ENCODE data around the gene SLA2. TPM values are rescaled to one million over a fixed set of nuclear protein-coding genes. Genes with fewer than 3 reads are reported as not detected.
A peak's percentile ranks its signal among the peaks of the same experiment; 100 is the strongest.

SLA2 gene
- total RNA-seq, 2 donors from 2014 or later, result 0.37 to 0.39 TPM

DNA sequence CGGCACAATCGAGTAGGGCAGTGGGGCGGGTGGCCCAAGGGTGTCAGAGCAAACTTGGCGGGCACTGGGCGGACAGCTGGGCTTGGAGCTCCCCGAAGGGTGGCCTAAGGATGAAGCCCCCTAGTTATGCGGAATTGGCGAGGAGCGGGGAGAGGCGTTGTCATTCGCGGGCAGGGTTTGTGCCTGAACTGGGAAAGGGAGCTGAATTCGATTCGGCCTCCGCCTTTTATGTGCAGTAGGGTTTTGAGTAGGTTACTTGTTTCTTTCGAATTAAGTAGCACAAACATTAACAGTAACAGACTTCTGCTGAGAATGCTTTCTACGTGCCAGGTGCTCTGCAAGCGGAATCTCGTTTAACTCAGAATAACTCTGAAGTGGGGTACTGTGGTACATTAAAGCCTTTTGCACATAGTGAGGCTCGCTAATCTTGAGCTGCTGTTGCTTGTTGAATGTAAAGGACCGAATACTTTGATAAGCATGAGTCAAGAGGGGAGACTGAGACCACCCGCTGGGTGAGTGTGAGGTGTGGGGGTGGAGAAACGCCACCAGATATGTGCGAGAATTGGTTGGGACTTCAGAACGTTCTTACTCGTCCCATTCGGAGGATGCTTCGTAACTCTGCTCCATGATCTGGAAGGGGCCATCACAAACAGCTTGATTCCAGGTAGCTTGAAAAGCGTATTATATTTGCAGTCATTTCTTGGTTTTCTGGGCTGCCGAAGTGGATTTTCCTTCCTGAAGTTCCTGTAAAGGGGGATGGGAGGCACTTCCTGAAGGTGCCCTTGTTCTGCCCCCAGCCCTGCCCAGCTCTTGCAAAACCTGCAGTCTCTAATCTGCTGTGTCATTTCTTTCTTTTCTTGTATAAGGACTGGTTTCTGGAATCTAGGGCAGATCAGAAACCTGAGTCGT lies 39.6 kb downstream of the SLA2 start:
- Histone ChIP-seq H3K27me3 (no peaks in the 10 kb centered on the region), H3K9me3 (no peaks in the 10 kb centered on the region), H3K4me3 (peak overlapping the region; percentile 85 to 89), H3K27ac (peak overlapping the region; percentile 79 to 86), H3K36me3 (peaks cover 35% of the 10 kb centered on the region), H3K4me1 (peaks cover 0 to 25% of the 10 kb centered on the region in 2 donors)
- no peak for DNase-seq (ENCODE audit: low spot score)
- TF ChIP-seq, protein P1, sequence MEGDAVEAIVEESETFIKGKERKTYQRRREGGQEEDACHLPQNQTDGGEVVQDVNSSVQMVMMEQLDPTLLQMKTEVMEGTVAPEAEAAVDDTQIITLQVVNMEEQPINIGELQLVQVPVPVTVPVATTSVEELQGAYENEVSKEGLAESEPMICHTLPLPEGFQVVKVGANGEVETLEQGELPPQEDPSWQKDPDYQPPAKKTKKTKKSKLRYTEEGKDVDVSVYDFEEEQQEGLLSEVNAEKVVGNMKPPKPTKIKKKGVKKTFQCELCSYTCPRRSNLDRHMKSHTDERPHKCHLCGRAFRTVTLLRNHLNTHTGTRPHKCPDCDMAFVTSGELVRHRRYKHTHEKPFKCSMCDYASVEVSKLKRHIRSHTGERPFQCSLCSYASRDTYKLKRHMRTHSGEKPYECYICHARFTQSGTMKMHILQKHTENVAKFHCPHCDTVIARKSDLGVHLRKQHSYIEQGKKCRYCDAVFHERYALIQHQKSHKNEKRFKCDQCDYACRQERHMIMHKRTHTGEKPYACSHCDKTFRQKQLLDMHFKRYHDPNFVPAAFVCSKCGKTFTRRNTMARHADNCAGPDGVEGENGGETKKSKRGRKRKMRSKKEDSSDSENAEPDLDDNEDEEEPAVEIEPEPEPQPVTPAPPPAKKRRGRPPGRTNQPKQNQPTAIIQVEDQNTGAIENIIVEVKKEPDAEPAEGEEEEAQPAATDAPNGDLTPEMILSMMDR (IDR thresholded peaks at IDR 0.05), result no peak

DNA sequence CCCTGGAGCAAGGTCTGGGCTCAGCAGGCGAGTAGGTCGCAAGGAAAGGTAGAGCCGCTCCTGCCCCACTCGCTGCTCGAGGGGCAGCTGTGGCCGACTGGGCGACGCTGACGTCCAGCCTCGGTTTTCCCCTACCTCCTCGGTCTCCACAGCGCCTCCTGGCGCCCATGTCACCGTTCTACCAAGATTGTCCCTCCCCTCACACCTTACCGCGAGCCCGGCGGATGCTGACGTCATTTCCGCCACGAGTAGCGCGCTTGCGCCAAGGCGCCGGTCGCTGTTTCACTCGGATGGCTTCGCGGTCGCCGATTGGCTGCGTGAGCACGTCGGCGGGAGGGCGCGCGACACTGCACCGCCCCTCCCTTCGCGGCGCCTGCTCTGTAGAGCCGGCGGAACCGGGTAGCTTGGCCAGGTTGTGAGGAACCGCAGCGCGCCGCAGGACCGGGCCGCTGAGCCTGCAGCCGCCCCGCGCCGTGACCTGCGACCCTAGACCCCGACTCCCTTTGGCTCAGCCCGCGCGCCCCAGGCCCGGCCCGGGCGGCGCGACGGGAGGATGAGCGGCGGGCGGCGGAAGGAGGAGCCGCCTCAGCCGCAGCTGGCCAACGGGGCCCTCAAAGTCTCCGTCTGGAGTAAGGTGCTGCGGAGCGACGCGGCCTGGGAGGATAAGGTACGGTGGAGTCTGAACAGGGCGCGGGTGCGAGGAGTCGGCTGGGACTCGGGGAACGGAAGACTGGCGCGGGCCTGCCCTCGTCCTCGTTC lies 40.4 kb downstream of the SLA2 start, which contains the start of gene RAB5IF:
Gene RAB5IF, plus strand, starts transcription at position 381 of the 759 bp plus-strand sequence. Its CDS starts 173 bp downstream, at position 554.
- Histone ChIP-seq H3K36me3 (peaks cover 26% of the 10 kb centered on the region), H3K9me3 (no peaks in the 10 kb centered on the region), H3K4me1 (peaks cover 0 to 25% of the 10 kb centered on the region in 2 donors), H3K27me3 (no peaks in the 10 kb centered on the region), H3K27ac (peak within 1 kb of the TSS; percentile 86 to 91), H3K4me3 (peak within 1 kb of the TSS; percentile 85 to 89)
- TF ChIP-seq, protein P1 (IDR thresholded peaks at IDR 0.05), result peak; percentile 80 to 90
- DNase-seq (ENCODE audit: low spot score), result peak; percentile 99

DNA sequence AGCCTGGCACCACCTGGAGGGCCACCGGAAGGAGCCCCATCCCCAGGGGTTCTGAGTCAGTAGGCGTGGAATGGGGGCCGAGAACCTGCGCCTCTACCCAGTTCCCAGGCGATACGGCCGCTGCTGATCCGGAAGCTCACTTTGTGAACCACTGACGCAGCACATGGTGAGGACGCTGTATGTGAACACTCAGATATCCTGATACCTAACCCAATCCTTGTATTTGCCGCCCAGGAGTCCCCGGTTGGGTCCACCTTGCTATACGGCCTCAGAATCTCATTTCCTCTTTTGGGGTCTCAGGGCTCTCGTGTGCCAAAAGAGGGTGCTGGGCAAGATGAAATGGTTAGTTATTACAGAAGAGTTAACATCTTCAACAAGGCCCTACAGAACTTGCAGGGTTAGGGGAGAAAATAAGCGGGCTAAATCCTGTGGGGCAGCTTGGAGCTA lies 41.0 kb downstream of the SLA2 start:
- TF ChIP-seq, protein P1 (IDR thresholded peaks at IDR 0.05), result no peak
- peak overlapping the region; percentile 24 to 89 for H3K4me3 ChIP-seq
- peak overlapping the region; percentile 83 to 91 for H3K27ac ChIP-seq
- H3K9me3 ChIP-seq, result no peaks in the 10 kb centered on the region
- H3K36me3 ChIP-seq, result peaks cover 20% of the 10 kb centered on the region
- H3K4me1 ChIP-seq, result peaks cover 0 to 25% of the 10 kb centered on the region in 2 donors
- H3K27me3 ChIP-seq, result no peaks in the 10 kb centered on the region
- peak; percentile 63 for DNase-seq (ENCODE audit: low spot score)

DNA sequence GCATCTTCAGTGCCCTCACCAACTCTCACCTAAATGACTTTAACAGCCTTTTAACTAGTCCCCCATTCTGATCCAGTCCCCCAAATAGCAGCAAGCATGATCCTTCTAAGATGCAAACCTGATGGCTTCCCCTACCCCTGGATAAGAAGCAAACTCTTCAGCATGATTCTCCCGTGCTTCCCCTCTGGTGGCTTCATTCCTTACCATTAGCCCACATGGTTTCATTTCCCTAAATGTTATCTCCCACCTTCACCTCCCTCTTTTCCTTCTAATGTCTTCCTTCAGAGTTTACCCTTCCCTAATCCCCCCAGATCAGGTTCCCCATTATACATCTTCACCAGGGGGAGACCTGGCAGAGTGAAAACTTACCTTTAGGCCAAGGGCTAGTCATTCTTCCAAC lies 44.5 kb downstream of the SLA2 start:
- H3K9me3 ChIP-seq, result no peaks in the 10 kb centered on the region
- no peak overlapping the region for H3K27ac ChIP-seq
- H3K4me3 ChIP-seq, result no peak overlapping the region
- H3K4me1 ChIP-seq, result peaks cover 0 to 11% of the 10 kb centered on the region in 2 donors
- no peaks in the 10 kb centered on the region for H3K27me3 ChIP-seq
- DNase-seq (ENCODE audit: low spot score), result no peak
- TF ChIP-seq, protein P1 (IDR thresholded peaks at IDR 0.05), result no peak
- H3K36me3 ChIP-seq, result no peaks in the 10 kb centered on the region

DNA sequence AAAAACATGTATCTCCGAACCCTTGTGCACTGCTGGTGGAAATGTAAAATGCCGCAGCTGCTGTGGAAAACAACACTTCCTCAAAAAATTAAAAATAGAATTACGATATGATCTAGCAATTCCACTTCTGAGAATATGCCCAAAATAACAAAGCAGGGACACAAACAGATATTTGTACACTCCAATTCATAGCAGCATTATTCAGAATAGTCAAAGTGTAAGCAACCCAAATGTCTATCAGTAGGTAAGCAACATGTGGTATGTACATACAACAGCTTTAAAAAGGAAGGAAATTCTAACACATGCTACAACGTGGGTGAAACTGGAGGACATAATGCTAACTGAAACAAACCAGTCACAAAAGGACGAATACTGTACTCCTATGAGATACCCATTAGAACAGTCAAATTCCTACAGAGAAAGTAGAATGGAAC lies 46.1 kb downstream of the SLA2 start:
- Histone ChIP-seq H3K4me1 (peaks cover 0 to 2% of the 10 kb centered on the region in 2 donors), H3K9me3 (no peaks in the 10 kb centered on the region), H3K27ac (no peak overlapping the region), H3K27me3 (no peaks in the 10 kb centered on the region), H3K36me3 (no peaks in the 10 kb centered on the region), H3K4me3 (no peak overlapping the region)
- TF ChIP-seq, protein P1 (IDR thresholded peaks at IDR 0.05), result no peak
- no peak for DNase-seq (ENCODE audit: low spot score)
